IMR-90 (cell line): ENCODE results near the gene ARAP3. TPM values are rescaled to one million over a fixed set of nuclear protein-coding genes. Genes with fewer than 3 reads are reported as not detected.

ENCODE experiments used
- ATAC-seq: fragments of 200-7000 bp; cut with Tn5 transposase; 2 replicates; pipeline ENCODE4 v1.9.1; 2020; ENCODE audit warnings: low read depth, mild to moderate bottlenecking, moderate library complexity
- BruUV-seq: library from RNA; stranded (reverse); fragments of 400-500 nt; replicated peaks from 2 replicates; lab custom pipeline; 2021; lab: Mats Ljungman, UMichigan
- CTCF ChIA-PET: fragments of 300-600 bp; formaldehyde crosslinking; extraction: SDS; loops from one replicate; lab custom pipeline; 2021; ENCODE audit warnings: antibody characterized with exemption; lab: Yijun Ruan, JAX
- POLR2A ChIA-PET: fragments of 300-600 bp; sonication (Branson Sonifier 250); formaldehyde crosslinking; loops from one replicate; lab custom pipeline; 2022; ENCODE audit warnings: antibody characterized with exemption; ENCODE audit not compliant: unreplicated experiment; lab: Charles Lee
- DNase-seq: peaks from one replicate; pipeline ENCODE4 v3.0.0; 2013
- H2AFZ ChIP-seq: replicated peaks from 2 replicates; pipeline ENCODE3; 2013; ENCODE audit warnings: low read length, mild to moderate bottlenecking; ENCODE audit not compliant: poor library complexity
- H2AK5ac ChIP-seq: 2 replicates; pipeline ENCODE4 v1.6.1; 2013; ENCODE audit warnings: low read depth, low read length, inconsistent platforms
- H2AK9ac ChIP-seq: replicated peaks from 2 replicates; pipeline ENCODE3; 2013; ENCODE audit warnings: mild to moderate bottlenecking, low read depth, low read length, moderate library complexity; ENCODE audit not compliant: poor library complexity
- H2BK120ac ChIP-seq: 2 replicates; pipeline ENCODE4 v1.6.1; 2013; ENCODE audit warnings: low read depth, low read length, inconsistent platforms
- H2BK15ac ChIP-seq: 3 replicates; pipeline ENCODE4 v1.6.1; 2013; ENCODE audit warnings: low read depth, low read length, inconsistent platforms
- H2BK20ac ChIP-seq: 2 replicates; pipeline ENCODE4 v1.6.1; 2013; ENCODE audit warnings: low read depth, mild to moderate bottlenecking, inconsistent platforms, low read length, moderate library complexity
- H2BK5ac ChIP-seq: 2 replicates; pipeline ENCODE4 v1.6.1; 2013; ENCODE audit warnings: mild to moderate bottlenecking, low read depth, low read length, inconsistent platforms; ENCODE audit not compliant: poor library complexity, severe bottlenecking
- H3K14ac ChIP-seq: replicated peaks from 2 replicates; pipeline ENCODE4 v1.6.1; 2013; ENCODE audit warnings: low read depth, low read length, inconsistent platforms
- H3K18ac ChIP-seq: 2 replicates; pipeline ENCODE4 v1.6.1; 2013; ENCODE audit warnings: low read depth, low read length, control low read depth
- H3K23ac ChIP-seq: 2 replicates; pipeline ENCODE4 v1.6.1; 2013; ENCODE audit warnings: low read depth, low read length, inconsistent platforms
- H3K27ac ChIP-seq: 2 replicates; pipeline ENCODE4 v1.5.1; 2013; ENCODE audit warnings: mild to moderate bottlenecking, control low read depth, low read length; ENCODE audit not compliant: insufficient read depth
- H3K27me3 ChIP-seq: 2 replicates; pipeline ENCODE4 v1.6.1; 2013; ENCODE audit warnings: low read length; ENCODE audit not compliant: control insufficient read depth, insufficient read depth
- H3K36me3 ChIP-seq: 2 replicates; pipeline ENCODE4 v1.6.1; 2013; ENCODE audit warnings: low read length, mixed read lengths; ENCODE audit not compliant: control insufficient read depth, insufficient read depth
- H3K4ac ChIP-seq: 2 replicates; pipeline ENCODE4 v1.6.1; 2013; ENCODE audit warnings: low read depth, low read length, inconsistent platforms
- H3K4me1 ChIP-seq: 2 replicates; pipeline ENCODE4 v1.6.1; 2013; ENCODE audit warnings: low read length, mixed read lengths; ENCODE audit not compliant: control insufficient read depth, insufficient read depth
- H3K4me2 ChIP-seq: 2 replicates; pipeline ENCODE4 v1.6.1; 2013; ENCODE audit warnings: low read depth, mild to moderate bottlenecking, control low read depth, low read length, moderate library complexity
- H3K4me3 ChIP-seq: 2 replicates; pipeline ENCODE4 v1.5.1; 2013; ENCODE audit warnings: low read depth, mild to moderate bottlenecking, control low read depth, low read length, moderate library complexity; ENCODE audit not compliant: insufficient read depth
- H3K56ac ChIP-seq: 2 replicates; pipeline ENCODE4 v1.6.1; 2013; ENCODE audit warnings: low read length, inconsistent platforms; ENCODE audit not compliant: insufficient read depth; ENCODE audit errors: extremely low read depth
- H3K79me1 ChIP-seq, 2 experiments: 2 replicates each; pipeline ENCODE4 v1.6.1; 2013; ENCODE audit warnings: low read length in 2 of 2, inconsistent platforms in 1 of 2, low read depth in 1 of 2
- H3K9ac ChIP-seq: 2 replicates; pipeline ENCODE4 v1.6.1; 2013; ENCODE audit warnings: low read depth, low read length, control low read depth
- H3K9me1 ChIP-seq: 2 replicates; pipeline ENCODE4 v1.6.1; 2013; ENCODE audit warnings: low read length, inconsistent platforms; ENCODE audit not compliant: insufficient read depth
- H3K9me3 ChIP-seq: 2 replicates; pipeline ENCODE4 v1.6.1; 2013; ENCODE audit warnings: low read length; ENCODE audit not compliant: control insufficient read depth, insufficient read depth
- H4K20me1 ChIP-seq: 2 replicates; pipeline ENCODE4 v1.6.1; 2013; ENCODE audit warnings: low read length, inconsistent platforms; ENCODE audit not compliant: insufficient read depth
- H4K5ac ChIP-seq: 2 replicates; pipeline ENCODE4 v1.6.1; 2013; ENCODE audit warnings: mild to moderate bottlenecking, low read depth, low read length, control low read depth
- H4K8ac ChIP-seq, 2 experiments: 2 replicates each; pipeline ENCODE4 v1.6.1; 2013; ENCODE audit warnings: low read depth in 2 of 2, low read length in 2 of 2, control low read depth in 1 of 2, inconsistent platforms in 1 of 2
- H4K91ac ChIP-seq: 2 replicates; pipeline ENCODE4 v1.6.1; 2013; ENCODE audit warnings: low read depth, low read length, inconsistent platforms; ENCODE audit not compliant: insufficient read depth
- BHLHE40 ChIP-seq: fragments of 150-350 bp; IDR thresholded peaks from 2 replicates; pipeline ENCODE4 v1.6.1; 2016; ENCODE audit warnings: mild to moderate bottlenecking, low read depth, low read length
- CEBPB ChIP-seq: IDR thresholded peaks from 2 replicates; pipeline ENCODE4 v1.6.1; 2012; ENCODE audit warnings: low read depth, low read length, improper control_type of control experiment
- CHD1 ChIP-seq: IDR thresholded peaks from 2 replicates; pipeline ENCODE4 v1.6.1; 2012; ENCODE audit warnings: low read depth, low read length, improper control_type of control experiment
- ELK1 ChIP-seq: fragments of 150-350 bp; IDR thresholded peaks from 2 replicates; pipeline ENCODE4 v1.6.1; 2016; ENCODE audit warnings: low read depth, mild to moderate bottlenecking, low read length, moderate library complexity, borderline replicate concordance
- MAFK ChIP-seq: IDR thresholded peaks from 2 replicates; pipeline ENCODE4 v1.6.1; 2012; ENCODE audit warnings: low read depth, low read length, improper control_type of control experiment
- MXI1 ChIP-seq: IDR thresholded peaks from 2 replicates; pipeline ENCODE4 v1.6.1; 2012; ENCODE audit warnings: low read depth, mild to moderate bottlenecking, low read length, moderate library complexity, borderline replicate concordance
- RAD21 ChIP-seq: IDR thresholded peaks from 2 replicates; pipeline ENCODE4 v1.6.1; 2012; ENCODE audit warnings: low read length, improper control_type of control experiment
- RFX5 ChIP-seq: IDR thresholded peaks from 2 replicates; pipeline ENCODE4 v1.8.0; 2012; ENCODE audit warnings: low read depth, mild to moderate bottlenecking, low read length, moderate library complexity
- SMC3 ChIP-seq: fragments of 150-350 bp; IDR thresholded peaks from 2 replicates; pipeline ENCODE4 v1.6.1; 2016; ENCODE audit warnings: low read depth, mild to moderate bottlenecking, antibody characterized with exemption, low read length, moderate library complexity
- WGBS, 2 experiments: methylation state at CpG; one replicate each; pipeline versions ENCODE4 v1.1.5 to v1.1.7; 2013; ENCODE audit warnings: missing lambda C conversion rate in 2 of 2; ENCODE audit not compliant: insufficient read length in 1 of 2; ENCODE audit errors: extremely low coverage in 2 of 2; 5-methylcytosine and 5-hydroxymethylcytosine counted together
- dilution Hi-C: fragments of 300-500 bp; cut with HindIII; formaldehyde crosslinking; loops from one replicate; pipeline ENCODE4 v1.14.3; 2018; ENCODE audit warnings: low sequenced_read_pairs; ENCODE audit not compliant: unreplicated experiment
- in situ Hi-C: fragments of 300-500 bp; cut with MboI; formaldehyde crosslinking; loops from 3 replicates; pipeline ENCODE4 v1.14.3; 2019; ENCODE audit warnings: low sequenced_read_pairs, inconsistent platforms, mixed read lengths
- intact Hi-C: fragments of 100-400 bp; cut with micrococcal nuclease; formaldehyde crosslinking; loops from 2 replicates; pipeline ENCODE4 v1.10.0; 2022
- polyA plus RNA-seq, 3 experiments: library from polyadenylated mRNA; depleted of rRNA; stranded (reverse); fragments of >200 nt; gene quantifications; 2 replicates each; pipeline ENCODE4 v1.2.3, GENCODE V29; 2012; ENCODE audit warnings: low replicate concordance in 1 of 3
- total RNA-seq: library from RNA; depleted of rRNA; stranded (reverse); fragments of >200 nt; gene quantifications from 2 replicates; pipeline ENCODE4 v1.2.3, GENCODE V29; 2012
- TF ChIP-seq, protein P1 (sequence below): fragments of 150-350 bp; IDR thresholded peaks from 2 replicates; pipeline ENCODE4 v1.6.1; 2017; ENCODE audit warnings: mild to moderate bottlenecking, antibody characterized with exemption, low read length, low read depth

ARAP3 gene
- total and polyA plus RNA-seq, 2 of the 4 experiments (the other 2 are of a cell fraction) = 2.2 to 6.9 TPM

- POLR2A ChIA-PET = no interaction called here
- CTCF ChIA-PET = interaction anchor here (1.0 to 4.0 kb wide), 6 partner anchors 9 to 259 kb away, joined by 3 to 28 read pairs (median 4); partner anchors contain the start of gene PCDH1
- no peak overlapping the region for H4K8ac ChIP-seq
Observed at GRCh38 chr5:141701360-141702119, 19.5 kb upstream of the ARAP3 start.

More at GRCh38 chr5:141701360-141702119, 19.5 kb upstream of the ARAP3 start:
- no peak overlapping the region for H3K23ac ChIP-seq
- H4K20me1 ChIP-seq = no peaks in the 10 kb centered on the region; the same call in none of the 2 replicates
- H3K27me3 ChIP-seq = peaks cover 92% of the 10 kb centered on the region
- H3K56ac ChIP-seq = no peak overlapping the region
- H3K14ac ChIP-seq = no peak overlapping the region
- no peaks in the 10 kb centered on the region for H3K4me1 ChIP-seq
- no peak overlapping the region for H3K4me2 ChIP-seq
- no peak overlapping the region for H2BK20ac ChIP-seq
- no TSS peak for BruUV-seq
- no peak overlapping the region for H3K9ac ChIP-seq
- H3K4me3 ChIP-seq = no peak overlapping the region
- TF ChIP-seq MXI1 (no peak), MAFK (no peak), BHLHE40 (no peak), RFX5 (no peak), ELK1 (no peak), RAD21 (no peak), CEBPB (no peak), CHD1 (no peak), SMC3 (no peak)
- TF ChIP-seq, protein P1, sequence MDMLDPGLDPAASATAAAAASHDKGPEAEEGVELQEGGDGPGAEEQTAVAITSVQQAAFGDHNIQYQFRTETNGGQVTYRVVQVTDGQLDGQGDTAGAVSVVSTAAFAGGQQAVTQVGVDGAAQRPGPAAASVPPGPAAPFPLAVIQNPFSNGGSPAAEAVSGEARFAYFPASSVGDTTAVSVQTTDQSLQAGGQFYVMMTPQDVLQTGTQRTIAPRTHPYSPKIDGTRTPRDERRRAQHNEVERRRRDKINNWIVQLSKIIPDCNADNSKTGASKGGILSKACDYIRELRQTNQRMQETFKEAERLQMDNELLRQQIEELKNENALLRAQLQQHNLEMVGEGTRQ = no peak
- no peaks in the 10 kb centered on the region for H3K79me1 ChIP-seq
- no peak overlapping the region for H2AFZ ChIP-seq
- intact Hi-C loops (loop anchor here (1.0 to 5.0 kb wide), 2 partner anchors 111 to 178 kb away; no protein-coding TSS in a partner anchor), dilution Hi-C loops (no loop called here), in situ Hi-C loops (no loop called here)
- no peak overlapping the region for H2AK9ac ChIP-seq
- no peak overlapping the region for H3K27ac ChIP-seq
- H3K4ac ChIP-seq = no peak overlapping the region
- H3K9me3 ChIP-seq = no peaks in the 10 kb centered on the region
- H2BK5ac ChIP-seq = no peak overlapping the region
- H4K5ac ChIP-seq = no peak overlapping the region
- no peak overlapping the region for H4K91ac ChIP-seq
- no peak overlapping the region for H2AK5ac ChIP-seq
- DNase-seq (no peak), ATAC-seq (no peak)
- H2BK15ac ChIP-seq = no peak overlapping the region
- no peak overlapping the region for H3K18ac ChIP-seq
- no peak overlapping the region for H2BK120ac ChIP-seq
- H3K9me1 ChIP-seq = no peaks in the 10 kb centered on the region; the same call in 1 of the 2 replicates
- H3K36me3 ChIP-seq = no peaks in the 10 kb centered on the region
- 20% methylated on average over 1 of the region's 16 CpGs; no CpG with 5 or more reads in 1 of the 2 experiments for WGBS, 2 experiments
